ENCODE results near the gene GPR3. TPM values are rescaled to one million over a fixed set of nuclear protein-coding genes. Genes with fewer than 3 reads are reported as not detected.

GPR3 gene
- total and polyA plus RNA-seq, 4 donors: 0.51 to 1.8 (median 0.94) TPM

- no peaks in the 10 kb centered on the region for H3K9me3 ChIP-seq (ENCODE audit: control insufficient read depth in 4 of 4, insufficient read depth in 3 of 4, low read length in 3 of 4)
- peak in 2 of 3 donors; percentile 40 to 41 for DNase-seq
- no peak for ATAC-seq (ENCODE audit: insufficient read depth, low FRiP score)
- no peak overlapping the region for H3K4me3 ChIP-seq
- H3K36me3 ChIP-seq (ENCODE audit: control insufficient read depth in 4 of 4, insufficient read depth in 4 of 4, low read length in 4 of 4): no peaks in the 10 kb centered on the region
- 48 to 49% methylated on average over 5 of the region's 5 CpGs for WGBS, 2 donors
- TF ChIP-seq CTCF (IDR thresholded peaks at IDR 0.05; ENCODE audit: control extremely low read depth, extremely low read depth): peak; percentile 81
- no peak overlapping the region for H3K9ac ChIP-seq (ENCODE audit: insufficient read depth in 1 of 2, low read length in 2 of 2)
- H3K27ac ChIP-seq (ENCODE audit: low read depth in 1 of 2, low read length in 1 of 2): peak overlapping the region; percentile 14 to 50
- H3K4me1 ChIP-seq (ENCODE audit: control insufficient read depth in 5 of 5, insufficient read depth in 5 of 5, low read length in 5 of 5): peaks cover 0 to 15% (median 12%) of the 10 kb centered on the region in 5 donors
- no peaks in the 10 kb centered on the region for H3K27me3 ChIP-seq (ENCODE audit: control insufficient read depth in 3 of 3, insufficient read depth in 3 of 3, low read length in 2 of 3)
These were observed 4.0 kb upstream of the GPR3 start for GRCh38 chr1:27388337-27389005.

DNA sequence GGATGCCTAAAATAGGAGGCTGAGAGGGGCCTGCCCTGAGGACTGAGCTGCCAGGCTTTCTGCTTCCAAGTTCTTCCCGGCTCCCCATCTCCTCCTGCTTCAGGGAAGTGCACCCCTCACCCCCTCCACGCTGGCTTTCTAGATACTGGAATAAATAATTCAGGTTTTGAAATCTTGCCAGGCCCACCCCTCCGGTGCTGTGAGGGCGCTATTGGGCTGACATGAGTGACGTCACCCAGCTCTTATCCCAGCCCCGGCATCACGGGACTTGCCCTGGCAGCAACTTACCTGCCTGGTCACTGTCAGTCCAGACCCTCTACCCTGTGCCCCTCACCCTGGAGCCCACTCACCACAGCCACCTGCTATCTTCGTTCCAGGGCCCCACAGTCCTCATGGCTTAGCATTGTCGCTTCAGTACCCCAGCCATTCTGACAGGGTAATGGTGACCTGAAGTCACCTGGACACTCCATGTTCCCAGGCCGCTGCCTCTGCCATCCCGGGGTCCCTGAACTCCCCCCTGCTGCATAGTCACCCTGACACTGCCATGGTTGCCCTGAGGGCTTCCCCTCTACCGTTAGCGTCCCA lies 819 bp upstream of the GPR3 start:
- peak overlapping the region in 1 of 2 donors; percentile 45 for H3K9ac ChIP-seq (ENCODE audit: insufficient read depth in 1 of 2, low read length in 2 of 2)
- H3K27me3 ChIP-seq (ENCODE audit: control insufficient read depth in 3 of 3, insufficient read depth in 3 of 3, low read length in 2 of 3): no peaks in the 10 kb centered on the region
- H3K36me3 ChIP-seq (ENCODE audit: control insufficient read depth in 4 of 4, insufficient read depth in 4 of 4, low read length in 4 of 4): no peaks in the 10 kb centered on the region
- WGBS, 2 donors: 10 to 15% methylated on average over 13 of the region's 13 CpGs
- DNase-seq (peak; percentile 58 to 64 (median 59)), ATAC-seq (ENCODE audit: insufficient read depth, low FRiP score) (no peak)
- H3K4me3 ChIP-seq: no peak overlapping the region
- no peak for TF ChIP-seq CTCF (IDR thresholded peaks at IDR 0.05; ENCODE audit: control extremely low read depth, extremely low read depth)
- peak overlapping the region; percentile 69 to 82 for H3K27ac ChIP-seq (ENCODE audit: low read depth in 1 of 2, low read length in 1 of 2)
- H3K9me3 ChIP-seq (ENCODE audit: control insufficient read depth in 4 of 4, insufficient read depth in 3 of 4, low read length in 3 of 4): peaks cover 0 to 2% (median 0%) of the 10 kb centered on the region in 4 donors
- H3K4me1 ChIP-seq (ENCODE audit: control insufficient read depth in 5 of 5, insufficient read depth in 5 of 5, low read length in 5 of 5): peaks cover 0 to 18% (median 12%) of the 10 kb centered on the region in 5 donors

DNA sequence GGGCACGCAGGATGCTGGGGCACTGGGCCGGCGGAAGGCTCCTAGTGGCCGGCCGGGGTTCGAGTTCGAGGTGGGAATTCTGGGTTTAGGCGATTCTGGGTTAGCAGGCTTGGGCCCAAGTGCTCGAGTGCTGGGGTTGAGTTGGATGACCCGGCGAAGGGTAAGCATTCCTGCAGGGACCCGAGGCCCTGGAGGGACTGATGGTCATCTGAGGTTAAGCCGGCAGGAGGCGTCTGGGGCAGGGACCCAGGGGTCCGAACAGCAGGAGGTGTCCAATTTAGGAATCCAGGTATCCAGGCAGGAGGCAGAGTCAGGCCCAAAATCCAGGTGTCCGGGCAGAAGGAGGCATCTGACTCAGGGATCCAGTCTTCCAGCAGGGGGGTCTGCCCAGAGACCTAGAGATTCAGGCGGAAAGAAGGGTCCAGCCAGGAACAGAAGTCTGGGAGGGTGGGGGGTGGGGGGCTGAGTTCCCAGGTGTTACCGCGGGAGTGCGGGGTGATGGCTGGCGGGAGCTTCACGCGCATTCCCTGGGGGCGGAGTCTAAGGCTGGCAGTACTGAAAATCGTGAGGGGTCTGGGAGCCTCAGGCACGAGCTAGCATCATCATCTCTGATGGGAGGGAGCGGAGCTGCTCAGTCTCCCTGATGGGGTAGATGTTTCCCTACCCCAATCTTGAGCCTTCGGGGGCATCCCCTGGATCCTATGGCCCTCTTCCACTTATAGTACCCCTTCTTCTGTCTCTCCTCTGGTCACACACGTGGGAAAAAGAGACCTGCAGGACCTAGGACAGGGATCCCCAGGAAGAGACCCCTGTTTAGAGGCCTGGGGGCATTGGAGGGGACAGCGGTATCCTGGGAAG lies 585 bp downstream of the GPR3 start:
- DNase-seq (peak in 1 of 3 donors; percentile 42), ATAC-seq (ENCODE audit: insufficient read depth, low FRiP score) (no peak)
- Histone ChIP-seq H3K27ac (ENCODE audit: low read depth in 1 of 2, low read length in 1 of 2) (peak overlapping the region; percentile 2 to 61), H3K4me3 (no peak overlapping the region), H3K9me3 (ENCODE audit: control insufficient read depth in 4 of 4, insufficient read depth in 3 of 4, low read length in 3 of 4) (peaks cover 0 to 2% (median 0%) of the 10 kb centered on the region in 4 donors), H3K9ac (ENCODE audit: insufficient read depth in 1 of 2, low read length in 2 of 2) (peak overlapping the region; percentile 23 to 49), H3K27me3 (ENCODE audit: control insufficient read depth in 3 of 3, insufficient read depth in 3 of 3, low read length in 2 of 3) (no peaks in the 10 kb centered on the region), H3K36me3 (ENCODE audit: control insufficient read depth in 4 of 4, insufficient read depth in 4 of 4, low read length in 4 of 4) (no peaks in the 10 kb centered on the region), H3K4me1 (ENCODE audit: control insufficient read depth in 5 of 5, insufficient read depth in 5 of 5, low read length in 5 of 5) (peaks cover 0 to 22% (median 12%) of the 10 kb centered on the region in 5 donors)
- TF ChIP-seq CTCF (IDR thresholded peaks at IDR 0.05; ENCODE audit: control extremely low read depth, extremely low read depth): no peak
- 39 to 40% methylated on average over 30 of the region's 30 CpGs for WGBS, 2 donors
